Mesodermal cell (in vitro differentiated cells): ENCODE data around the gene DLG2.

Experiments used
- H3K27ac ChIP-seq: 2 replicates; pipeline ENCODE4 v1.7.0; 2013; ENCODE audit warnings: mild to moderate bottlenecking, low read depth, low read length, moderate library complexity; ENCODE audit not compliant: severe bottlenecking
- H3K36me3 ChIP-seq: 2 replicates; pipeline ENCODE4 v1.7.1; 2013; ENCODE audit warnings: mild to moderate bottlenecking, low read length, moderate library complexity; ENCODE audit not compliant: control insufficient read depth, insufficient read depth
- H3K4me1 ChIP-seq: one replicate; pipeline ENCODE4 v1.7.1; 2013; ENCODE audit warnings: mild to moderate bottlenecking, low read length; ENCODE audit not compliant: insufficient read depth, control insufficient read depth, poor library complexity, severe bottlenecking
- H3K4me3 ChIP-seq: 2 replicates; pipeline ENCODE4 v1.7.0; 2013; ENCODE audit warnings: low read length, control low read depth, mild to moderate bottlenecking; ENCODE audit not compliant: insufficient read depth, poor library complexity, severe bottlenecking; ENCODE audit errors: extremely low read depth
- H3K9me3 ChIP-seq: 2 replicates; pipeline ENCODE4 v1.7.1; 2013; ENCODE audit warnings: mild to moderate bottlenecking, low read length, moderate library complexity; ENCODE audit not compliant: control insufficient read depth
- WGBS, 2 experiments: methylation state at CpG; one replicate each; pipeline ENCODE4 v1.1.5; 2013; ENCODE audit warnings: missing lambda C conversion rate in 2 of 2; ENCODE audit not compliant: insufficient coverage in 2 of 2; 5-methylcytosine and 5-hydroxymethylcytosine counted together

DLG2 gene

DNA sequence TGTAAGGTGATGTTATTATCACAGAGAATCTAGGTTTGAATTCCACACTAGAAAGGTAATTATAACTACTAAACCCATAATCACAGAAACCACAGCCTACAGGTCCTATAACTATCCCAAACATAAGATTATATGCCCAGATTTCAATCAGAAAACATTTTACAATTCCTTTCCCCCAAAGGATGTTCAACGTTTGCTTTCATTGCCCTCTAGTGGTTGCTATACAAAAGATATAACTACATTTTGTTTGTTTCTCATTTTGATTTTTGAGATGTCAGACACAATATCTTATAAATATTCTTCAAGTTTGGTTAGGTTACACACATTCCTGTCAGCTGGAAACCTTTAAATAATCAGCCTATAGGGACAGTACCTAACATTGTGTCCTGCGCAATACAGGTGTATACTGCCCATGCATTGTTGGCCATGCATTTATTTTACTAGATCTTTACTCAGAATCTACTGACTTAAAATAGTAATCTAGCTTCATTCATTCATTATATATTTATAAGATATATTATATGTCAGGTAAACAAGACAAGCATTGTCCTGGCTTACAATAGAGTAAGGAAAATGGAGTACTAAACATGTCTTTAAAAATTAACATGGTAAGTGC, 1810.5 kb downstream of the DLG2 start:
- WGBS, 2 experiments, result no CpG with 5 or more reads among the region's 2 CpGs
- Histone ChIP-seq H3K4me3 (no peak overlapping the region), H3K9me3 (no peaks in the 10 kb centered on the region), H3K4me1 (peaks cover 35% of the 10 kb centered on the region), H3K36me3 (no peaks in the 10 kb centered on the region), H3K27ac (peak overlapping the region; percentile 60)

DNA sequence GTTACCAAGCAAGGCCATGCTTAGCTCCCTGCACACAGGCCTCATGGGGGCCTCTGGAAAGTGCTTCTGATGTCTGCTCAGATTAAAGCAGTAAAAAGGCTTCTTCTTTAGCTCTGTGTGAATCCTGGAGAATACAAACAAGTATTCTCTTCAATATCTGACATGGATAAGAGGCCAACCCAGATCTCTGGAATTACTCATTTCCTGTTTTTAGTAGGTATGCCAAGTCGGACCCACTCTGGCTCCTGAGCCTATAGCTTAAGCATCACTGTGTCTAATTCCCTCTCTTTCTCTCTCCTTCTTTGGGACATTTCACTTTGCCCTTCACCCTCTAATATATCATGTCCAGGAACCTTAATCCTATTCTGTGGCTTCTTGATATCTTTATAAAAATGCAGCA, 1811.4 kb downstream of the DLG2 start:
- H3K4me3 ChIP-seq, result no peak overlapping the region
- no peaks in the 10 kb centered on the region for H3K36me3 ChIP-seq
- 50 to 56% methylated on average over 1 of the region's 1 CpG for WGBS, 2 experiments
- peaks cover 35% of the 10 kb centered on the region for H3K4me1 ChIP-seq
- no peaks in the 10 kb centered on the region for H3K9me3 ChIP-seq
- peak overlapping the region; percentile 60 for H3K27ac ChIP-seq

DNA sequence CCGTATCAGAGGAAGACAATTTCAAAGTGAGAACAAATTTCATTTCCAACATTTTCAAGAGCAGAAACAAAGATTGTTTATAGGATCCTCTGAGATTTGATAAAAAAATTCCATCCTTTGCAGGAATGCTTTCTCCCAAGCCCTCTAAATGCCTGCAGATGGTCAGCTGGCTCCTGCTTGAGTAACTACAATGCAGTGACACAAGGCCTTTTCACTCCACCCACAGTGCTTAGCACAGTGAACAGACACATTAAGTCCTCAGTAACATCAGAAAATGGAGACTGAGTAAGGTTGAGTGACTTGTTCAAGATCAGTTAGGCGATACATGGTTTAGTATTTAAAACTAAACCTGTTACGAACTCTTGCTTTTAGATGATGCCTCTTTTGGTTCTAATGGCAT, 1813.8 kb downstream of the DLG2 start:
- Histone ChIP-seq H3K4me1 (peaks cover 28% of the 10 kb centered on the region), H3K36me3 (no peaks in the 10 kb centered on the region), H3K27ac (no peak overlapping the region), H3K4me3 (no peak overlapping the region), H3K9me3 (no peaks in the 10 kb centered on the region)
- WGBS, 2 experiments, result 100% methylated on average over 2 of the region's 3 CpGs

DNA sequence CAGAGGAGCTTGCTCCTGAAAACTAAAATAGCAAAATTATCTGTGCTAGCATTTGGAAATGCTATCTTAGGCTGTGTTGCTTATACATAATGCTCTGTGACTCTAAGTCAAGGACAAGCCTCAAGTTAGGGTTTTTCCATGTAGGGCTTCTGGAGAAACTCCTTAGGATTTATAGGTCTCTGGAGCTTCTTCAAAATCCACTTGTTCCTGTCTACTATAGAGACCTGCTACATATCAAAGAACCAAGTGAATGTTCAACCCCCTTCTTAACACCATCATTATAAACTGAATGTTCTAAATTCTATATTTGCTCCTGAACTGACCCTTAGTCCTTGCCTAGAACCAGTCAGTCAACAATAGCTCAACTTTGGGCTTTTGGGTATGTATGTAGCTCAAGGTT, 1817.9 kb downstream of the DLG2 start:
- Histone ChIP-seq H3K36me3 (no peaks in the 10 kb centered on the region), H3K27ac (no peak overlapping the region), H3K9me3 (no peaks in the 10 kb centered on the region), H3K4me1 (no peaks in the 10 kb centered on the region), H3K4me3 (no peak overlapping the region)

DNA sequence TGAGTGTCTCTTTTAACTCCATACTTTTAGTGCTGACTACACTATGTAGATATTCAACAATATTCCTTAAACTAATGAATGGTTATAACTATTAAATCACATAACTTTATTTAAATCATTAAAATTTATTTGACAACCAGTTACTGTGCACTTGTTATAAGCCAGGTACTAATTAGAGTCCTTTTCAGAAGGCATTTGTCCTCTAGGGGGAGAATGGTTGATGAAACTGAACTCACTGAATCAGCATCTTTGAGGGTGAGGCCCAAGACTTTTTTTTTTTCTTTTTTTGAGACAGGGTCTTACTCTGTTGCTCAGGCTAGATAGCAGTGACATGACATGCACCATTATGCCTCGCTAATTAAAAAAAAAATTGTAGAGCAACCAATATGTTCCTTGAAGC, 1825.3 kb downstream of the DLG2 start:
- no peaks in the 10 kb centered on the region for H3K4me1 ChIP-seq
- no peak overlapping the region for H3K4me3 ChIP-seq
- H3K9me3 ChIP-seq, result no peaks in the 10 kb centered on the region
- no peaks in the 10 kb centered on the region for H3K36me3 ChIP-seq
- no peak overlapping the region for H3K27ac ChIP-seq
- WGBS, 2 experiments, result 85 to 100% methylated on average over 1 of the region's 1 CpG

DNA sequence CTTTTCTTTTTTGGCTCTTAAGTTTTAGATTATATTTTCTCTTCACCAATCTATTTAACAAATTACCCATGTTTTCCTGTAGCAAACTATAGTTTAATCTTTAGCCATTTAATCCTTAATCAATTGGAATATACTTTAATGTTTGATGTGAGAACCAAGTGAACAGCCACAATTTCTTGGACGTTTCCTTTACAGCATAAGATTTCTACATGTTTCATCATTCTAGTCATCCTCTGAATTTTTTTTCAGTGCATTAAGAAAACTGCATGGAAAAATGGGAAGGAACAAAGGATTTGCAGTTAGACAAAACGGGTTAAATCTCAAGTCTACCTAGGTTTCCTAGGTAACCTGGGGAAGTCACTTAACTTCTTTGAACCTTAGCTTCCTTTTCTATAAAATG, 1833.8 kb downstream of the DLG2 start:
- H3K27ac ChIP-seq, result no peak overlapping the region
- no peak overlapping the region for H3K4me3 ChIP-seq
- no peaks in the 10 kb centered on the region for H3K9me3 ChIP-seq
- no peaks in the 10 kb centered on the region for H3K4me1 ChIP-seq
- H3K36me3 ChIP-seq, result no peaks in the 10 kb centered on the region
- WGBS, 2 experiments, result 56% methylated on average over 1 of the region's 2 CpGs; no CpG with 5 or more reads in 1 of the 2 experiments

DNA sequence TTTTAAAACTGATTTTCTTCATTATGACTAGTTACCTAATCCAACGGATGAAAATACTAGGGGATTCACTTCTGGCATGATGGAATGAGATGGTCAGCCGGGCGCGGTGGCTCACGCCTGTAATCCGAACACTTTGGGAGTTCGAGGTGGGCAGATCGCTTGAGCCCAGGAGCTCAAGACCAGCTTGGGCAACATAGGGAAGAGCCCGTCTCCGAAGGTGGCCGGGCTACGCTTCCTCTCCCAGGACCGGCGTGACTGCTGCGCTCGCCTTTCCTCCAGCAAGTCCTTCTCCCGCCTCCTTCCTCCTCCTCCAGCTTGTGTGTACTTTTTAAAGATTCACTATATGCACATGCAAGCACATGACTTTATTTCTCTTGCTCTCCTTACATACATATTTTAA, 1835.6 kb downstream of the DLG2 start:
- H3K9me3 ChIP-seq, result no peaks in the 10 kb centered on the region
- H3K36me3 ChIP-seq, result no peaks in the 10 kb centered on the region
- WGBS, 2 experiments, result 85 to 94% methylated on average over 12 to 17 of the region's 17 CpGs
- H3K27ac ChIP-seq, result no peak overlapping the region
- no peak overlapping the region for H3K4me3 ChIP-seq
- H3K4me1 ChIP-seq, result no peaks in the 10 kb centered on the region

DNA sequence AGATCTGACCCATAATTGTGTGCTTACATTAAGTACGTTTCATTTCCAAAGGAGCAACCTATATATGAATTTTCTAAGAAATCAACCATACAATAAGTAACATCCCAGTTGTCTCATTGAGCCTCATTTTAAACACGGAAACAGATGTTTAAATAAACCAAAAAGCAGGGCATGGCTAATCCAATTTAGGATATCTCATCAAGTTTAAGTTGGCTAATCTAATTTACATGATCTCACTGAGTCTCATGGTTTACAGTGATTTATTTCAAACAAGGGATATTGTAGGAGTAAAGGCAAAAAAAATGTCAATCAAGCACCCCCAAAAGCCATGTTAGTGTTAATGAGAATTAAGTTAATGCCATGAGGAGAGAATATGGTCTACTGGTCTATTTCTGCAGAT, 1841.2 kb downstream of the DLG2 start:
- Histone ChIP-seq H3K36me3 (no peaks in the 10 kb centered on the region), H3K4me1 (no peaks in the 10 kb centered on the region), H3K9me3 (no peaks in the 10 kb centered on the region), H3K4me3 (no peak overlapping the region), H3K27ac (no peak overlapping the region)
- 80 to 83% methylated on average over 1 to 2 of the region's 2 CpGs for WGBS, 2 experiments

DNA sequence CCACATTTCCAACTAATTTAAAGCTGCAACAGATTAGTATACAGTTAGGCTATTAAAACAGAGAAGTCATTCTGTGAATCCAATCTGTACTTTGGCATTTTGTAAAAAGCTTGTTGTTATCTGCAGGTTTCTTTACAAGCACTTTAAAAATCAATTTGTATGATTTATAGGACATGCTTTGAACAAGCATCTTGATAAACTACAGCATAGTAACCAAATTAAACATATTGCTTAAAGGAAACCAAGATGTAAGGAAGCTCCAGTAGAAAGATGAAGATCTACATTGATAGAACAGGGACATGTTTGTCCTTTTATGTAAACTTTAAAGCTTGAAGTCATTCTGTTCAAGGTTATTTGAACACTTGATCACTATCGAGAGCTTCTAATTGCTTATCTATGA, 1842.7 kb downstream of the DLG2 start:
- WGBS, 2 experiments, result no CpG with 5 or more reads among the region's 1 CpG

DNA sequence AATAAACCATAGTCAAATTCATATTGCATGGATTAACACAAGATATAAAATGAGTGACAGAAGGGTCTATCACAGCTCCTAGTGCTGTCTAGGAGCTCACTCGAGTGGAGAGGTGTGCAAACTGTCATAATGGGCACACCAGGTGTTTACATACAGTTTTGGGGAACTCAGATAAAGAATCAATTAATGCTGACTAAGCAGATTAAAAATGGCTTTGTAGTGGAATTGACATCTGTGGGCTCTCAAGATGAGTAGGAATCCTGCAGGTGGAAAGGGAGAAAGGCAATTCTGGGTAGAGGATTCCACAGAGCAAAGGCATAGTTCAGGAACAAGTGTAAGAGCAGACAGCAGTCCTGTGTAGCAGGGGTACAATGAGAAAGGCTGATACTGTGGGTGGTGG, 1844.8 kb downstream of the DLG2 start:
- no peaks in the 10 kb centered on the region for H3K36me3 ChIP-seq
- no peaks in the 10 kb centered on the region for H3K9me3 ChIP-seq
- H3K4me3 ChIP-seq, result no peak overlapping the region
- WGBS, 2 experiments, result 86% methylated on average over 1 of the region's 1 CpG
- H3K4me1 ChIP-seq, result no peaks in the 10 kb centered on the region
- H3K27ac ChIP-seq, result no peak overlapping the region

More for the DNA sequence above, 1842.7 kb downstream of the DLG2 start:
- Histone ChIP-seq H3K4me3 (no peak overlapping the region), H3K4me1 (no peaks in the 10 kb centered on the region), H3K36me3 (no peaks in the 10 kb centered on the region), H3K9me3 (no peaks in the 10 kb centered on the region), H3K27ac (no peak overlapping the region)

DNA sequence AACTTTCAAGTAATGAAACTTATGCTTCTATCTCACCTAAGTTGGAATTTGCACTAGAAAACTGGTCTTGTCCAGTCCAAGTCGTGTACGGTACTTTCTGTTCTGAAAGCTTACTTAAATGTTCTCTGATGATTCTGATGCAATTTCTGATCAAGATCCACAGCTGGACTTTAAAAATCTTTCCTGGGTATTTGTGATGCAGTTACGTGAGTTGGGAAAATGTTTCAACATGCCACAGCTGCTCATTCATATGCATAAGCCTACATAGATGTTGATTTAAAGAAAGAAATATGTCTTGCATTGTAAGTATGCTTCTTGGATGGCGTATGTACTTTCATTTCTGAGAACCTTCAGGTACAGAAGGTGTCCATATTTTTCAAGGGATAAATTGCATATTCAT, 1847.3 kb downstream of the DLG2 start:
- Histone ChIP-seq H3K27ac (no peak overlapping the region), H3K4me1 (peaks cover 4% of the 10 kb centered on the region), H3K36me3 (no peaks in the 10 kb centered on the region), H3K9me3 (no peaks in the 10 kb centered on the region), H3K4me3 (no peak overlapping the region)
- WGBS, 2 experiments, result 84% methylated on average over 3 of the region's 4 CpGs; no CpG with 5 or more reads in 1 of the 2 experiments
